SK-MEL-5 (cell line): ENCODE data around the gene TECRL. TPM values are rescaled to one million over a fixed set of nuclear protein-coding genes. Genes with fewer than 3 reads are reported as not detected.

ENCODE experiments used
- DNase-seq: peaks from one replicate; pipeline ENCODE4 v3.0.0-alpha.2; 2016; ENCODE audit warnings: low read depth, low spot score
- in situ Hi-C: cut with HindIII; loops from 2 replicates; pipeline ENCODE4 v1.10.0; 2016; ENCODE audit warnings: low sequenced_read_pairs, high pct_unique_total_duplicates, low pct_unique_long_range_greater_than_20kb
- total RNA-seq: library from RNA; depleted of rRNA; stranded (reverse); fragments of >200 nt; shearing (Covaris generic); gene quantifications from 2 replicates; pipeline ENCODE4 v1.2.3, GENCODE V29; 2014

Gene TECRL
- total RNA-seq, 1 experiment from 2014 or later, result not detected

- no peak for DNase-seq
- in situ Hi-C loops, result no loop called here
Measured at GRCh38 chr4:64341711-64342110, 67.5 kb downstream of the TECRL start.

DNA sequence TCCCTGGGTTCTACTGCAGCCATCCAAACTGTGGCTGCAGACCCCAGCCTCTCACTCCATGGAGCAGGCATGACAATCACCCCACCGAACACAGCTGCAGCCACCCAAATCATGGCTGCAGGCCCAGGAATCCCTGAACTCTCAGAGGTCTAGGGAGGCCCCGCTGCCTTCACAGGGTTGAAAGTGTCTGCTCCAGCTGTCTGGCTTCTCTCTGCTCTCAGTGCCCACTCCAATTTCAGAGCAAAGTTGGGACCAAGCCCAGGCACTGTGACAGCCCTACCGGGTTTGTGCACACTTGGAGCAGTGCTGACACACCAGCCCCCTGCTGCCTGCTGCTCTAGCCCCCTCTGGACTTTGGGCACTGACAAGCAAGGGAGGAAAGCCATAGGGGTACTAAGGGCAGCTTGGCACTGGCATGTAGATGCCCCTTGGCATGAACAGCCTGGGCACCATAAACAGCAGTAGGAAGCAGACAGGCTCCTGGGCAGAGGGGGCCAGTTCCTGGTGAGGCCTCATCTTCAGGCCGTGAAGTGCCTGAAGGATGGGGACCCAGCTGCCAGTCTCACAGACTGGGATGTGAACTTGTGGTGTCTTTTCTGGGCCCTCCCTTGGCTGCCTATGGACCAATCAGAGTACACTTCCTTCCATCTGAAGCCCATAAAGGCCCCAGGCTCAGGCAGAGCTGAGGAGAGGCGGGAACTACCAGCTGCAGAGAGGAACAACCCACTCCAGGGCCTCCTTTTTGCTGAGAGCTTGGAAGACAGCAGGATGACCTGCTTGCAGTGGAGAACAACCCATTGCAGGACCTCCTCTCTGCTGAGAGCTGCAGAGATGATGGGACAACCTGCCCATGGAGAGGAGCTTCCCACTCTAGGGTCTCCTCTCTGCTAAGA, 68.8 kb downstream of the TECRL start:
- in situ Hi-C loops, result no loop called here
- no peak for DNase-seq

GRCh38 chr4:64334964-64335363, 74.3 kb downstream of the TECRL start:
- in situ Hi-C loops, result no loop called here
- DNase-seq, result no peak

- in situ Hi-C loops, result no loop called here
- DNase-seq, result peak; percentile 13
Measured at GRCh38 chr4:64330143-64330542, 79.1 kb downstream of the TECRL start.

GRCh38 chr4:64327237-64327636, 82.0 kb downstream of the TECRL start:
- DNase-seq, result no peak
- in situ Hi-C loops, result no loop called here

- in situ Hi-C loops, result no loop called here
- no peak for DNase-seq
Measured at GRCh38 chr4:64326507-64326906, 82.7 kb downstream of the TECRL start.

DNA sequence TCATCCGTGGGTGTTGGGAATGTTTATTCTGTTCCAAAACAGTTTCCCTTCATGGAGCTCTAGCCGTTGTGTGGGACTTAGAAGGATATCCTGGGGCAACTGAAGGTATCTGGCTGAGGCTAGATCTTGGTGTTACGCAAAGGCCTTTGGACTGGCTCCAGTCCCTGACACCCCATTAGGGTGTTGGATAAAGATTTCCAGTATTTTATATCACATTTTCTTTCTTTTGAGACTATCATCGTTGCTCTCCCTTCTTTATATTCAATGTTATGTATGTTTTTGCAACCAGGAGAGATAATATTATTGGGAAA, 103.0 kb downstream of the TECRL start:
- in situ Hi-C loops, result no loop called here
- no peak for DNase-seq

- in situ Hi-C loops, result no loop called here
Measured at GRCh38 chr4:64305565-64306254, 103.5 kb downstream of the TECRL start.

GRCh38 chr4:64272432-64272831, 136.8 kb downstream of the TECRL start:
- in situ Hi-C loops, result no loop called here
- no peak for DNase-seq

More at GRCh38 chr4:64305565-64306254, 103.5 kb downstream of the TECRL start:
- DNase-seq, result no peak

DNA sequence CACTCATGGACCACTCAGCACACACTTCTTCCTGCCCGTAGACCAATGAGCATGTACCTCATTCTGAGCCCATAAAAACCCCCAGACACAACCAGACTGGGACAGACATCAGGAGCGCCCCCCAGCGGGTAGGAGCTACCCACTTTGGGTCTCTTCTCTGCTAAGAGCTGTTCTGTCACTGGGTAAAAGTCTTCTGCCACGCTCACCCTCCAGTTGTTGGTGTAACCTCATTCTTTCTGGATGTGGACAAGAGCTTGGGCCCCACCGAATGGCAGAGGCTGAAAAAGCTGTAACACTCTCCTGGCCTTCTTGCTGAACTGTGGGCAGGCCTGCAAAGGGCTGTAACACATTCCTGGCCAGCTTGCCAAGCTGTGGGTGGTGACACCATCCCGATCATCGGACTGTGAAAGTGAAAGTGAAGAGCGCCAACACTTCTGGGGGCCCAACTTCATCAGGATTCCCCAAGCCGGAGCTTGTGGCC, 137.6 kb downstream of the TECRL start:
- DNase-seq, result peak; percentile 84
- in situ Hi-C loops, result no loop called here

GRCh38 chr4:64266669-64267068, 142.6 kb downstream of the TECRL start:
- no peak for DNase-seq
- in situ Hi-C loops, result no loop called here

- no peak for DNase-seq
- in situ Hi-C loops, result no loop called here
Measured at GRCh38 chr4:64266263-64266662, 143.0 kb downstream of the TECRL start.

DNA sequence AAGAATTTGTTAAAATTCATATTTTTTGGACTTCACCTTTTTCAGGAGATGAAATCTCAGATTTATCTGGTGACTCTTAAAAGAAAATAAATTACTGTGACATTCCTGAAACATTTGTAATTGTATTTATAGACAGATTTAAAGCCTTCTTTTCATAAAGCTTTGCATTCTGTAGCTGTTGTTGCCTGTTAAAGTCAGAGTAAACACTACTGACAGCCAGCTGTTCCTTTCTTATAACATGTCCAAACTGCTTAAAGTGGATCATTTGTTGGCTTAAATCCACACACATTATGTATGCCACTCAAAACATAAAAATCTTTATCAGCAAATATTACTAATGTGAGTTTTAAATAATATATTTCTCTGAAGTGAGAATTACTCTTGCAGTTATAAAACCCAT, 157.5 kb downstream of the TECRL start:
- no peak for DNase-seq
- in situ Hi-C loops, result no loop called here

- no peak for DNase-seq
- in situ Hi-C loops, result no loop called here
Measured at GRCh38 chr4:64250488-64250887, 158.8 kb downstream of the TECRL start.

- in situ Hi-C loops, result no loop called here
- DNase-seq, result no peak
Measured at GRCh38 chr4:64250061-64250460, 159.2 kb downstream of the TECRL start.

DNA sequence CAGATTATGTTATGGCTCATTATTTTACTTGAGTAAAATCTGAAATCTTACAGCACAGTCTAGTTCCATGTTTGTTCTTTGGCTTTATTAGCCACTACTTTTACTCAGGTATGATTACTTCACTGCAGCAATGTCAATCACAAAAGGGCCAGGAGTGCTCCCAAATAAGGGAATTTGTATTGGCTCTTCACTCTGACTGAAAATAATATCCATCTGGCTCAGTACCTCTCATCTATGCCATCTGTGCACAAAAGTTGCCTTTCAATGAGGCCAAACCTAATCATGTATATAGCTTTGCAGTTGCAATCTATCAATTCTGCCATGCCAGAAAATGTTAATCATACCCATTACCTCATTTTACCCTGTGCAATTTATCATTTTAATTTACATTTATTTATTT, 161.1 kb downstream of the TECRL start:
- in situ Hi-C loops, result no loop called here
- no peak for DNase-seq

DNA sequence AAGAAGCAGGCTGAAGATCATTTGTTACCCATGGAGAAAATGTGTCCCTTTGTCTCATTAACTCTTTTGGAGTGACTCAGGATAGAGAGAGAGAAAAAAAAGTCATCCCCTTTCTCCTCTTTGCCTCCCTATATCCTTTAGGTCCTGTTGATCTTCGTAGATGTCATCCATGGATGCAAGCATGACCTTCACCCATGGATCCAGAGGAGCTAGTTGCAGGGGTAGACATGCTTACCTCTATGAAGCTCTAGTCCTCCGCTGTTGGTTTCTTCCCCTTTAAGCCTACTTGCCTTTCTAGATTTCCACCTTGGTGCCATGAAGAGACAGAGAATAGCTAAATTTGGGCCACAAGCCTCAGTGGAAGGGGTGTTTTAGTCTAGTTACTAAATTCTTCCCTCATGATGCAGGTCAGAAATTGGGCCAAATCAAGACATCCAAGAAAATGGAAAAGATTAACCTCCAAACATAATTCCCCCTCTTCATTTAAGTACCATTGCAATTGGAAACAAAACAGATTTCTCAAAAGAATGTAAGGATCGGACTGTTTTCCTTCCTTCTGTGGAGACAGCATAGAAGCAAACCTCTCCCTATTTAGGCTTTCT, 178.4 kb downstream of the TECRL start:
- peak; percentile 4 for DNase-seq
- in situ Hi-C loops, result no loop called here
